HG02970 (cell line): ENCODE results near the gene SLC35E2B.

Experiments used
- ATAC-seq: cut with Tn5 transposase; IDR thresholded peaks from one replicate; pipeline ENCODE4 v1.9.1; 2021; ENCODE audit warnings: mild to moderate bottlenecking, moderate library complexity, moderate number of reproducible peaks; ENCODE audit not compliant: unreplicated experiment, low FRiP score

SLC35E2B gene

GRCh38 chr1:1627261-1627828, 65.2 kb downstream of the SLC35E2B start:
- ATAC-seq: no peak

- no peak for ATAC-seq
These were observed 66.1 kb downstream of the SLC35E2B start for GRCh38 chr1:1626207-1627141.

- ATAC-seq: no peak
These were observed 66.8 kb downstream of the SLC35E2B start for GRCh38 chr1:1625824-1626206.

- ATAC-seq: no peak
These were observed 67.2 kb downstream of the SLC35E2B start for GRCh38 chr1:1625404-1625775.

- ATAC-seq: no peak
These were observed 67.9 kb downstream of the SLC35E2B start for GRCh38 chr1:1624443-1625403.

GRCh38 chr1:1623631-1624442, 68.8 kb downstream of the SLC35E2B start:
- no peak for ATAC-seq

GRCh38 chr1:1623181-1623630, 69.4 kb downstream of the SLC35E2B start:
- no peak for ATAC-seq

GRCh38 chr1:1622788-1623094, 69.9 kb downstream of the SLC35E2B start:
- no peak for ATAC-seq

GRCh38 chr1:1622010-1622787, 70.4 kb downstream of the SLC35E2B start:
- ATAC-seq: no peak

- ATAC-seq: no peak
These were observed 71.2 kb downstream of the SLC35E2B start for GRCh38 chr1:1621173-1622009.

- no peak for ATAC-seq
These were observed 72.0 kb downstream of the SLC35E2B start for GRCh38 chr1:1620433-1621139.

- no peak for ATAC-seq
These were observed 72.7 kb downstream of the SLC35E2B start for GRCh38 chr1:1619917-1620361.

- no peak for ATAC-seq
These were observed 74.1 kb downstream of the SLC35E2B start for GRCh38 chr1:1618396-1619068.

GRCh38 chr1:1617925-1618324, 74.7 kb downstream of the SLC35E2B start:
- no peak for ATAC-seq

GRCh38 chr1:1617516-1617915, 75.1 kb downstream of the SLC35E2B start:
- no peak for ATAC-seq

GRCh38 chr1:1616838-1617237, 75.8 kb downstream of the SLC35E2B start:
- ATAC-seq: no peak
